GM21423 (cell line): ENCODE results near the gene PATE1.
"Not testable (repeated sequence)": the region's sequence is repeated elsewhere in the genome, so short reads cannot be mapped to it uniquely, and the experiment has no call there.

Source experiments
- ATAC-seq: cut with Tn5 transposase; IDR thresholded peaks from one replicate; pipeline ENCODE4 v1.9.1; 2021; ENCODE audit warnings: mild to moderate bottlenecking, moderate library complexity; ENCODE audit not compliant: unreplicated experiment

Gene PATE1

GRCh38 chr11:125745979-125746378 lies at the start of gene PATE1:
Gene PATE1 (plus strand): TSS chr11:125746279. CDS start chr11:125746305, 26 bp downstream.
- ATAC-seq = no peak

GRCh38 chr11:125701018-125701610 lies 45.0 kb upstream of the PATE1 start:
- ATAC-seq = no peak

- ATAC-seq = no peak
Observed at GRCh38 chr11:125701858-125702621, 44.0 kb upstream of the PATE1 start.

GRCh38 chr11:125704686-125705085 lies 41.4 kb upstream of the PATE1 start:
- not testable (repeated sequence) for ATAC-seq

- no peak for ATAC-seq
Observed at GRCh38 chr11:125720781-125721180, 25.3 kb upstream of the PATE1 start.

- ATAC-seq = no peak
Observed at GRCh38 chr11:125724125-125724524, 22.0 kb upstream of the PATE1 start.

GRCh38 chr11:125728969-125729368 lies 17.1 kb upstream of the PATE1 start:
- no peak for ATAC-seq

GRCh38 chr11:125740617-125741016 lies 5.5 kb upstream of the PATE1 start:
- ATAC-seq = no peak

GRCh38 chr11:125743681-125744080 lies 2.4 kb upstream of the PATE1 start:
- no peak for ATAC-seq

GRCh38 chr11:125750629-125751028 lies 4.5 kb downstream of the PATE1 start:
- ATAC-seq = no peak

GRCh38 chr11:125756050-125756449 lies 10.0 kb downstream of the PATE1 start:
- ATAC-seq = no peak

- no peak for ATAC-seq
Observed at GRCh38 chr11:125762445-125762844, 16.4 kb downstream of the PATE1 start.

GRCh38 chr11:125763483-125763882 lies 17.4 kb downstream of the PATE1 start:
- ATAC-seq = no peak

GRCh38 chr11:125766251-125766650 lies 20.2 kb downstream of the PATE1 start:
- no peak for ATAC-seq

GRCh38 chr11:125768336-125769046 lies 22.4 kb downstream of the PATE1 start:
- ATAC-seq = no peak

GRCh38 chr11:125770583-125770982 lies 24.5 kb downstream of the PATE1 start:
- ATAC-seq = no peak

- ATAC-seq = no peak
Observed at GRCh38 chr11:125772834-125773505, 26.9 kb downstream of the PATE1 start.

- ATAC-seq = no peak
Observed at GRCh38 chr11:125773516-125773915, 27.4 kb downstream of the PATE1 start.

GRCh38 chr11:125777309-125777708 lies 31.2 kb downstream of the PATE1 start:
- no peak for ATAC-seq

- ATAC-seq = no peak
Observed at GRCh38 chr11:125778728-125779127, 32.6 kb downstream of the PATE1 start, which contains the start of gene PATE2. Gene PATE2 (minus strand): TSS chr11:125778828. CDS start chr11:125778773, 55 bp downstream.

- ATAC-seq = no peak
Observed at GRCh38 chr11:125784678-125785077, 38.6 kb downstream of the PATE1 start.
